Glutamatergic neuron (in vitro differentiated cells): ENCODE measurements around the gene NDUFB2. TPM values are rescaled to one million over a fixed set of nuclear protein-coding genes. Genes with fewer than 3 reads are reported as not detected.

Experiments
- DNase-seq: peaks from one replicate; pipeline ENCODE4 v3.0.0; 2022
- H3K27ac Mint-ChIP-seq: one replicate; pipeline ENCODE4 v1.8.0; 2020; ENCODE audit warnings: mild to moderate bottlenecking, mixed read lengths, inconsistent platforms; ENCODE audit not compliant: unreplicated experiment
- H3K27me3 Mint-ChIP-seq: one replicate; pipeline ENCODE4 v1.8.0; 2020; ENCODE audit warnings: mild to moderate bottlenecking, moderate library complexity, mixed read lengths, inconsistent platforms; ENCODE audit not compliant: unreplicated experiment
- H3K36me3 Mint-ChIP-seq: one replicate; pipeline ENCODE4 v1.8.0; 2020; ENCODE audit warnings: mild to moderate bottlenecking, mixed read lengths, inconsistent platforms; ENCODE audit not compliant: unreplicated experiment
- H3K4me1 Mint-ChIP-seq: one replicate; pipeline ENCODE4 v1.8.0; 2020; ENCODE audit warnings: mild to moderate bottlenecking, low read depth, mixed read lengths, inconsistent platforms; ENCODE audit not compliant: unreplicated experiment
- H3K4me3 Mint-ChIP-seq: one replicate; pipeline ENCODE4 v1.8.0; 2020; ENCODE audit warnings: mild to moderate bottlenecking, mixed read lengths, inconsistent platforms; ENCODE audit not compliant: unreplicated experiment
- H3K9me3 Mint-ChIP-seq: one replicate; pipeline ENCODE4 v1.8.0; 2020; ENCODE audit warnings: mild to moderate bottlenecking, moderate library complexity, mixed read lengths, inconsistent platforms; ENCODE audit not compliant: unreplicated experiment
- CTCF ChIP-seq: fragments of 200-600 bp; sonication (generic); IDR thresholded peaks from one replicate; pipeline ENCODE4 v1.5.0; 2021; ENCODE audit not compliant: partially characterized antibody, unreplicated experiment
- total RNA-seq: library from RNA; stranded (reverse); fragmentation: NEBNext Ultra II Directional; extraction: Animal tissue kit (Norgen Biotek cat#: 25700); gene quantifications from one replicate; pipeline ENCODE4 v1.2.1, GENCODE V29; 2021; ENCODE audit not compliant: unreplicated experiment

Gene NDUFB2
- total RNA-seq, 1 donor from 2014 or later, result 127 TPM

GRCh38 chr7:140677496-140677895 lies 19.0 kb upstream of the NDUFB2 start:
- H3K9me3 Mint-ChIP-seq, result peaks cover 4% of the 10 kb centered on the region
- no peak overlapping the region for H3K27ac Mint-ChIP-seq

GRCh38 chr7:140678081-140678815 lies 18.3 kb upstream of the NDUFB2 start:
- peaks cover 3% of the 10 kb centered on the region for H3K4me1 Mint-ChIP-seq
- no peak overlapping the region for H3K27ac Mint-ChIP-seq
- TF ChIP-seq CTCF, result no peak
- peaks cover 2% of the 10 kb centered on the region for H3K27me3 Mint-ChIP-seq
- no peak for DNase-seq
- H3K36me3 Mint-ChIP-seq, result no peaks in the 10 kb centered on the region
- H3K9me3 Mint-ChIP-seq, result peaks cover 4% of the 10 kb centered on the region
- no peak overlapping the region for H3K4me3 Mint-ChIP-seq

More at GRCh38 chr7:140677496-140677895, 19.0 kb upstream of the NDUFB2 start:
- Mint-ChIP-seq H3K36me3 (no peaks in the 10 kb centered on the region), H3K4me1 (peaks cover 3% of the 10 kb centered on the region), H3K4me3 (no peak overlapping the region), H3K27me3 (peaks cover 2% of the 10 kb centered on the region)
- no peak for DNase-seq
- no peak for TF ChIP-seq CTCF

- H3K4me3 Mint-ChIP-seq, result no peak overlapping the region
- no peak for DNase-seq
- H3K9me3 Mint-ChIP-seq, result peaks cover 3% of the 10 kb centered on the region
- peaks cover 3% of the 10 kb centered on the region for H3K4me1 Mint-ChIP-seq
- H3K27me3 Mint-ChIP-seq, result no peaks in the 10 kb centered on the region
- H3K27ac Mint-ChIP-seq, result no peak overlapping the region
- TF ChIP-seq CTCF, result no peak
- H3K36me3 Mint-ChIP-seq, result no peaks in the 10 kb centered on the region
Measured at GRCh38 chr7:140678816-140679130, 17.7 kb upstream of the NDUFB2 start.

GRCh38 chr7:140679186-140679585 lies 17.3 kb upstream of the NDUFB2 start:
- DNase-seq, result no peak
- no peaks in the 10 kb centered on the region for H3K36me3 Mint-ChIP-seq
- H3K4me3 Mint-ChIP-seq, result no peak overlapping the region
- H3K27me3 Mint-ChIP-seq, result no peaks in the 10 kb centered on the region
- no peak overlapping the region for H3K27ac Mint-ChIP-seq
- no peaks in the 10 kb centered on the region for H3K9me3 Mint-ChIP-seq
- peaks cover 3% of the 10 kb centered on the region for H3K4me1 Mint-ChIP-seq
- no peak for TF ChIP-seq CTCF

- H3K4me1 Mint-ChIP-seq, result no peaks in the 10 kb centered on the region
- DNase-seq, result no peak
- no peaks in the 10 kb centered on the region for H3K27me3 Mint-ChIP-seq
- no peaks in the 10 kb centered on the region for H3K9me3 Mint-ChIP-seq
- TF ChIP-seq CTCF, result no peak
- no peak overlapping the region for H3K4me3 Mint-ChIP-seq
- no peak overlapping the region for H3K27ac Mint-ChIP-seq
- no peaks in the 10 kb centered on the region for H3K36me3 Mint-ChIP-seq
Measured at GRCh38 chr7:140680886-140681285, 15.6 kb upstream of the NDUFB2 start.
